HG03575 (cell line): ENCODE data around the gene RBP4.

Experiments
- ATAC-seq: cut with Tn5 transposase; IDR thresholded peaks from one replicate; pipeline ENCODE4 v1.9.1; 2021; ENCODE audit not compliant: unreplicated experiment, insufficient number of reproducible peaks, low FRiP score; ENCODE audit errors: extremely low read depth

Gene RBP4

DNA sequence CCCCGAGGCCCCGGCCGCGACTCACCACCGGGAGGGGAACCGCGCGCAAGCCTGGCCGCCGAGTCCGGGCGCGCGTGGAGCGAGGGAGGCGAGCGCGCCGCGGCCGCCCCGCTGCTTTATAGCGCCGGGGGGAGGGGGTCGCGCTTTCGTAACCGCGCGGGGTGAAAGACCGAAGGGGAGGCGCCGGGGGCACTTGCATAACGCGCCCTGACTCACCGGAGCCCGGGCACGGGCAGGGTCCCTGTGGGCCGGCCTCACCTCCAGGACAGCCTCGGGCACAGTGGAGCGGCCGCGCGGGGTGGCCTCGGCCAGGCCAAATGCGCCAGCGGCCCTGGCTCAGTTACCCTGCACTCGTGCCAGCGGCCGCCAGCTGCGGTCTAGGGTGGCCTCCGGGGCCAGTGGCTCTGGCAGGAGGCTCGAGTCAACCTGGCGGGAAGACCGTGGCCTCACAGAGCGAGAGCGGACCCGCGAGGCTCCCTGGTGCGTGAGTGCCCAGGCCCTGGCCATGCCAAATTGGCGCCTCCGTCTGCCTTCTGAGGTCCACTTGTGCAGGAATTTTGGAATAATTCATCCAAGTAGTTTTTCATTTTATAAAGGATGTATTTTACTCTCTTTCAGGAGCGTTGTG, at the start of gene RBP4:
Gene RBP4, minus strand, starts transcription at position 90 of the 628 bp plus-strand sequence. CDS start 207 bp downstream, outside the sequence.
- no peak for ATAC-seq

DNA sequence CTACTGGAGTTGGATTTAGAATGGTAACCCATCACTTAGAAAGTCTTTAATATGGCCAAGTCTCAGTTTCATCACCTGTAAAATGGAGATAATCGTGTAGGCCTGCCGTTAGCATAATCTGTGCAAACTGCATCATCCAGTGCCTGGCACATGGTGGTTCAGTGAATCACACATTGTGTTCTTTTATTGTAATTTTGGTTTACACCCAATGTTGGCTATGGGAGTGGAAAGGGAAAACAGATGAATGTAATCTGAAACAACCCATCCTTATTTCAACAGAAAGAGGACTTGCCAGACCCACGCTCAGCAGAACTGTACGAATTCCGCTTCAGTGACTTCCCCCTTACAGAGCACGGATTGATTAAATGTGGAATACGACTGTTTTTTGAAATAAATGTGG, 38.8 kb upstream of the RBP4 start:
- no peak for ATAC-seq

- no peak for ATAC-seq
Measured at GRCh38 chr10:93630625-93631557, 29.9 kb upstream of the RBP4 start.

GRCh38 chr10:93629647-93630305, 28.7 kb upstream of the RBP4 start:
- no peak for ATAC-seq

GRCh38 chr10:93628858-93629257, 27.8 kb upstream of the RBP4 start:
- no peak for ATAC-seq

DNA sequence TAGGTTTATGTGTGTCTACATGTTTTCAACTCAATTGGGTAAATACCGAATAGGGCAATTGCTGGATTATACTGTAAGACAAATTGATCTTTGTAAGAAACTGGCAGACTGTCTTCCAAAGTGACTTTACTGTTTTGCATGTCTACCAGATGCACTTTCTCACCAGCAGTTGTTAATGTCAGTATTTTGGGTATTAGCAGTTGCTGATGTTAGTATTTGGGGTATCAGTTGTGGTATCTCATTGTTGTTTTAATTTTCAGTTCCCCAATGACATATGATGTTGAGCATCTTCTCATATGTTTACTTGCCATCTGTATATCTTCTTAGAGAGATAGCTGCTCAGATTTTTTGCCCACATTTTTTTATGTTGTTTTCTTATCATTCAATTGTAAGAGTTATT, 21.9 kb upstream of the RBP4 start:
- ATAC-seq = no peak

GRCh38 chr10:93620925-93621324, 19.9 kb upstream of the RBP4 start:
- no peak for ATAC-seq

GRCh38 chr10:93615576-93616235, 14.7 kb upstream of the RBP4 start:
- ATAC-seq = no peak

GRCh38 chr10:93614101-93614825, 13.2 kb upstream of the RBP4 start:
- ATAC-seq = no peak

- no peak for ATAC-seq
Measured at GRCh38 chr10:93613126-93613525, 12.1 kb upstream of the RBP4 start.

DNA sequence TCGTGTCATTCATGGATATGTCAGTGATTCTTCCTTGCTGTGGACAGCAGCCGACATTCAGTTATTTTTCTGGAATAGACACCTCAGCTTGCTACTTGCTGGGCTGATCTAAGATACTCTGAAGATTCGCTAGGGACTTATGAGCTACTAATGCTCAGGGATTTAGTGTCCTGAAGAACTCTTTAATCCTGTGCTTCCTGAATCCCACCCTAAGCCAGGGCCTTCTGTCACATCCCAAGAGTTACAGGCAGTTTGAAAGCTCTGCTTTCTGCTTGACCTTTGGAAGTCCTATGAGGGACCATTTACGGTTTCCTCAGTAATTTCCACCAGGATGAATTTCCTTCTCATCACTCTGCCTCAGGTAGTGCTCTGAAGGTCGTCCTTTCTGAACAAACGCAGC, 11.3 kb upstream of the RBP4 start, which contains the start of gene PDE6C:
Gene PDE6C, plus strand, starts transcription at position 227 of the 400 bp plus-strand sequence. CDS start 189 bp downstream, outside the sequence.
- no peak for ATAC-seq

GRCh38 chr10:93608421-93608820, 7.4 kb upstream of the RBP4 start:
- ATAC-seq = no peak

DNA sequence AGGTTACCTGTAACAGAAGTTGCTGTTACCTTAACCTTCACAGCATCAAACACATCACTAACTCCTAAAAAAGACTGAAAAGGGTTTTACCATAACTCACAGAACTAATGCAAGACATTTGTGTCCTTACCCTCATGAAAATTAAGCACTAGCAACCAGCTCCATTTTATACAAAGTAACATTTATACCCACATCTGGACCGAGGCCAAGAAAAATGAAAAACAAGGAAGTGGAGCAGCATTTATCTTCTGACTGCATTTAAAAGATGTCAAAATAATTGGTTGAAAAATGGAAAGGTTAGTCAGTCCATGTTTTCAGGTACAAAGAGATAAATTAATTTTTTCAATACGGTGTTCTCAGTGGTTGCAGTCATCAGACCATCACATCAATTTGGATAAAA, 3.1 kb upstream of the RBP4 start:
- no peak for ATAC-seq

GRCh38 chr10:93603023-93603422, 2.0 kb upstream of the RBP4 start:
- ATAC-seq = no peak

GRCh38 chr10:93601774-93602162, 733 bp upstream of the RBP4 start:
- ATAC-seq = no peak

DNA sequence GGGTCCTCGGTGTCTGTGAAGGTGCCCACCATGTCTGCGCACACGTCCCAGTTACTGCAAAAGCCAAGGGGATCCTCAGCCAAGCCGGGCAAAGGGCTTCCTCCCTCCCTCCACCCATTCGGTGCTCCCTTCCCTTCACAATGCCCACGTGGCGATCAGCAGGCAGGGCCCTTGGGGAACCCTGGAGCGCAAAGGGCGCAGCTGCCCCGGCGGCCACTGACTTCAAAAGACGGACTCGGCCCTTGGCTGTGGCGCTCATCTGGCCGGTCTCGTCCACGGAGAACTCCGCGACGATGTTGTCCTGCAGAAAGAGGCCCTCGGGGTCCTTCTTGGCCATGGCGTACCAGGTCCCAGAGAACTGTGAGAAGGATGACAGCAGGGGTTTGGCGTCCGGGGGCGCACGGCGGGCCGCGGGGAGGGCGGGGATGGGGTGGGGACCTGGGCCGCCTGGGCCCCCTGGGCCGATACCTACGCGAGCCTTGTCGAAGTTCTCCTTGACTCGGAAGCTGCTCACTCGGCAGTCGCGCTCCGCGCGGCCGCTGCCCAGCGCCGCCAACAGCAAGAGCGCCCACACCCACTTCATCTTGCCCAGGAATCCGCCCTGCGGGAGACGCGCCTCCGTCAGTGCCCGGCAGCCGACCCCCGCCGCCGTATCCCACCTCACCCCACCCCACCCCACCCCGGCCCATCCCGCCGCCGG, 439 bp downstream of the RBP4 start:
- ATAC-seq = no peak

DNA sequence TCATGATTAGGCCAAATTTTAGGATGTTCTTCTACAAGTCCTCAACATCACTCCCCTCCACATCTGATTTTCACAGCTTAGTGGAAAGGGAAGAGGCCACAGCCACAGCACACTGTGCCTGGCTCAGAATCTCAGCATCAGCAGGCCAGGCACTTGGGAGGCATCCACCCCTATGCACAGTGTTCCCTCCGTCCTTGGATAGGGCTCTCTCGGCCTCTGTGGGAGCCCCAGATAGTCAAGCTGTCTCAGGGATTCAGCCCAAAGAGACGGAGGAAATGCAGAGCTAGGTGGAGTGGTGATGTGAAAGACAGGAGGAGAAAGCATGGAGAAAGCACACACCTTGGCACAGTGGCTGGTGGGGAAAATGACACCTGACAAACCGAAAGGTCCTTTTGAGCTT, 1.3 kb downstream of the RBP4 start:
- ATAC-seq = no peak

- no peak for ATAC-seq
Measured at GRCh38 chr10:93599335-93599734, 1.7 kb downstream of the RBP4 start.
